Activated CD4-positive, alpha-beta memory T cell treated with anti-CD3 and anti-CD28 coated beads, Interleukin-2, amount 10 ng/mL, durations not matched to agents 7 days and 5 days (primary cell): ENCODE data around the gene GRK5. TPM values are rescaled to one million over a fixed set of nuclear protein-coding genes. Genes with fewer than 3 reads are reported as not detected.
"Not testable (repeated sequence)": the region's sequence is repeated elsewhere in the genome, so short reads cannot be mapped to it uniquely, and the experiment has no call there.

Experiments used
- CTCF ChIA-PET: fragments of 350-600 bp; sonication (Branson Sonifier 250); formaldehyde crosslinking; loops from one replicate; lab custom pipeline; 2021; ENCODE audit warnings: antibody characterized with exemption, inconsistent platforms; lab: Charles Lee
- POLR2A ChIA-PET: fragments of 350-600 bp; sonication (Branson Sonifier 250); formaldehyde crosslinking; loops from one replicate; lab custom pipeline; 2021; ENCODE audit warnings: antibody characterized with exemption; lab: Charles Lee
- DNase-seq: peaks from one replicate; pipeline ENCODE4 v3.0.0-alpha.2; 2020
- H3K27ac Mint-ChIP-seq: one replicate; pipeline ENCODE4 v1.8.0; 2021; ENCODE audit warnings: mild to moderate bottlenecking, mixed read lengths
- H3K27me3 Mint-ChIP-seq: one replicate; pipeline ENCODE4 v1.8.0; 2021; ENCODE audit warnings: mixed read lengths
- H3K36me3 Mint-ChIP-seq: one replicate; pipeline ENCODE4 v1.8.0; 2021; ENCODE audit warnings: low read depth, mixed read lengths
- H3K4me1 Mint-ChIP-seq: one replicate; pipeline ENCODE4 v1.8.0; 2021; ENCODE audit warnings: mixed read lengths
- H3K4me3 Mint-ChIP-seq: one replicate; pipeline ENCODE4 v1.8.0; 2021; ENCODE audit warnings: mild to moderate bottlenecking, mixed read lengths
- H3K9me3 Mint-ChIP-seq: one replicate; pipeline ENCODE4 v1.8.0; 2021; ENCODE audit warnings: mixed read lengths
- total RNA-seq, 2 experiments: library from RNA; stranded (reverse); gene quantifications; one replicate each; pipeline ENCODE4 v1.2.3, GENCODE V29; 2021

The GRK5 gene
- total RNA-seq, 2 experiments from 2014 or later = 29.8 to 30.6 TPM

GRCh38 chr10:119461380-119461779, 254.0 kb downstream of the GRK5 start:
- Mint-ChIP-seq H3K4me1 (peaks cover 37% of the 10 kb centered on the region), H3K9me3 (peaks cover 6% of the 10 kb centered on the region), H3K27me3 (peaks cover 6% of the 10 kb centered on the region), H3K27ac (no peak overlapping the region), H3K4me3 (no peak overlapping the region), H3K36me3 (peaks cover 12% of the 10 kb centered on the region)
- POLR2A ChIA-PET = no interaction called here
- CTCF ChIA-PET = interaction anchor here (1.0 kb wide), 1 partner anchor 28 kb away, joined by 4 read pairs; no protein-coding TSS in a partner anchor
- no peak for DNase-seq

- H3K4me1 Mint-ChIP-seq = peaks cover 42% of the 10 kb centered on the region
- peaks cover 6% of the 10 kb centered on the region for H3K9me3 Mint-ChIP-seq
- H3K27ac Mint-ChIP-seq = no peak overlapping the region
- no peak for DNase-seq
- H3K27me3 Mint-ChIP-seq = peaks cover 6% of the 10 kb centered on the region
- CTCF ChIA-PET = no interaction called here
- POLR2A ChIA-PET = no interaction called here
- H3K36me3 Mint-ChIP-seq = peaks cover 12% of the 10 kb centered on the region
- H3K4me3 Mint-ChIP-seq = no peak overlapping the region
Measured at GRCh38 chr10:119461923-119462322, 254.6 kb downstream of the GRK5 start.

DNA sequence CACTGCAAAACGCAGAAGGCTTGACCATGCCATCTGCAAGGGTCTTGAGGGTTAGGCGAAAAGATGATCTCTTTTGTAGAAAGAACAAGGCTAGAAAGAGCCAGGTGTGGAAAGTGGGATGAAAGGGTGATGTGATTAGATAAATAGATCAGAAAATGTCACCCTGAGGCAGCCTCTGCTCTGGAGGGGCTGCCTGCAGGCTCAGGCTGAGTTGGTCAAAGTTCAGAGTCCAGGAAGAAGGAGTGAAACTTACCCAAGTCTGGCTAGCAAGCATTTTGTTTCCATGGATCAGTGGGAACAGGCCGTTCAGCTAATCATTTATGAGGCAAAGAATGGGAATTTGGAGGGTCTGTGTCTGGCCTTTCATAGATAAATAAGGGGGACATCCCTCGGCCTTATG, 255.4 kb downstream of the GRK5 start:
- H3K4me1 Mint-ChIP-seq = peaks cover 47% of the 10 kb centered on the region
- POLR2A ChIA-PET = no interaction called here

DNA sequence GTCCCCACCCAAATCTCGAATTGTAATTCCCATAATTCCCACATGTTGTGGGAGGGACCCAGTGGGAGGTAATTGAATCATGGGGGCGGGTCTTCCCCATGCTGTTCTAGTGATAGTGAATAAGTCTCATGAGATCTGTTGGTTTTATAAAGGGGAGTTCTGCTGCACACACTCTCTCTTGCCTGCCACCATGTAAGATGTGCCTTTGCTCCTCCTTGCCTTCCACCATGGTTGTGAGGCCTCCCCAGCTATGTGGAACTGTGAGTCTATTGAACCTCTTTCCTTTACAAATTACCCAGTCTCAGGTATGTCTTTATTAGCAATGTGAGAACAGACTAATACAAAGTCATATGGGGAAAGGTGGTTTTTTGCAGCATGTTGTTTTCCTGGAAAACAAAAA, 255.8 kb downstream of the GRK5 start:
- H3K9me3 Mint-ChIP-seq, H3K27ac Mint-ChIP-seq, DNase-seq, POLR2A ChIA-PET, H3K4me3 Mint-ChIP-seq, CTCF ChIA-PET, H3K27me3 Mint-ChIP-seq: not testable (repeated sequence)
- peaks cover 12% of the 10 kb centered on the region for H3K36me3 Mint-ChIP-seq
- peaks cover 47% of the 10 kb centered on the region for H3K4me1 Mint-ChIP-seq

More for the DNA sequence above, 255.4 kb downstream of the GRK5 start:
- peaks cover 6% of the 10 kb centered on the region for H3K27me3 Mint-ChIP-seq
- CTCF ChIA-PET = no interaction called here
- peaks cover 12% of the 10 kb centered on the region for H3K36me3 Mint-ChIP-seq
- H3K4me3 Mint-ChIP-seq = no peak overlapping the region
- H3K27ac Mint-ChIP-seq = no peak overlapping the region
- no peak for DNase-seq
- H3K9me3 Mint-ChIP-seq = peaks cover 6% of the 10 kb centered on the region

DNA sequence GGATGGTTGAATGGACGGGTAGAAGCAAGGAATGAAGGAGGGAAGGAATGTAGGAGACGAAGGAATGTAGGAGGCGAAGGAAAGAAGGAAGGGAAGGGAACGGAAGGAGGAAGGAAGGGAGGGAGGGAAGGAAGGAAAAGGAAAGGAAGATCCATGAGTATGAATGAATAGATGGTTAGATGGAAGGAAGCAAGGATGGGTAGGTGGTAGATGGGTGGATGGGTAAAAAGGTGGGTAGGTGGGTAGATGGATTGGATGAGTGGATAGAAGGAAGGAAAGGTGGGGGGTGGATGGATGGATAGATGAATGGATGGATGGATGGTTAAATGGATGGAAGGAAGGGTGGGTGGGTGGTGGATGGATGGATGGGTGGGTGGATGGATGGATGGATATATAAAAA, 257.7 kb downstream of the GRK5 start:
- Mint-ChIP-seq H3K4me1 (peaks cover 47% of the 10 kb centered on the region), H3K27me3 (peaks cover 7% of the 10 kb centered on the region), H3K4me3 (no peak overlapping the region), H3K9me3 (peaks cover 6% of the 10 kb centered on the region), H3K36me3 (peaks cover 12% of the 10 kb centered on the region), H3K27ac (no peak overlapping the region)
- CTCF ChIA-PET = no interaction called here
- DNase-seq = no peak
- POLR2A ChIA-PET = no interaction called here

- no peak overlapping the region for H3K4me3 Mint-ChIP-seq
- peaks cover 12% of the 10 kb centered on the region for H3K36me3 Mint-ChIP-seq
- peaks cover 40% of the 10 kb centered on the region for H3K4me1 Mint-ChIP-seq
- ChIA-PET CTCF (interaction anchor here (1.1 kb wide), 1 partner anchor 77 kb away, joined by 4 read pairs; the partner anchor contains the start of gene RGS10), POLR2A (interaction anchor here (0.9 to 1.0 kb wide), 2 partner anchors 76 to 78 kb away, joined by 3 to 4 read pairs; partner anchors contain the start of gene RGS10)
- peaks cover 6% of the 10 kb centered on the region for H3K9me3 Mint-ChIP-seq
- peak; percentile 29 for DNase-seq
- H3K27ac Mint-ChIP-seq = peak overlapping the region; percentile 58
- H3K27me3 Mint-ChIP-seq = peaks cover 12% of the 10 kb centered on the region
Measured at GRCh38 chr10:119466076-119466475, 258.7 kb downstream of the GRK5 start.

GRCh38 chr10:119466655-119467054, 259.3 kb downstream of the GRK5 start:
- Mint-ChIP-seq H3K4me1 (peaks cover 35% of the 10 kb centered on the region), H3K36me3 (peaks cover 12% of the 10 kb centered on the region), H3K9me3 (peaks cover 6% of the 10 kb centered on the region), H3K4me3 (no peak overlapping the region), H3K27me3 (peaks cover 15% of the 10 kb centered on the region), H3K27ac (peak overlapping the region; percentile 58)
- ChIA-PET POLR2A (interaction anchor here (0.9 to 1.2 kb wide), 4 partner anchors 12 to 260 kb away, joined by 3 to 4 read pairs (median 3); partner anchors contain the start of genes GRK5 and RGS10), CTCF (interaction anchor here (1.1 to 1.3 kb wide), 3 partner anchors 22 to 260 kb away, joined by 3 to 4 read pairs (median 3); partner anchors contain the start of gene RGS10)
- DNase-seq = peak; percentile 72

GRCh38 chr10:119468542-119469324, 261.4 kb downstream of the GRK5 start:
- peaks cover 26% of the 10 kb centered on the region for H3K4me1 Mint-ChIP-seq
- no peak overlapping the region for H3K4me3 Mint-ChIP-seq
- H3K27me3 Mint-ChIP-seq = peaks cover 16% of the 10 kb centered on the region
- ChIA-PET POLR2A (interaction anchor here (1.2 kb wide), 1 partner anchor 9 kb away, joined by 3 read pairs; no protein-coding TSS in a partner anchor), CTCF (no interaction called here)
- no peaks in the 10 kb centered on the region for H3K36me3 Mint-ChIP-seq
- DNase-seq = no peak
- H3K9me3 Mint-ChIP-seq = peaks cover 1% of the 10 kb centered on the region
- H3K27ac Mint-ChIP-seq = no peak overlapping the region

GRCh38 chr10:119469325-119469707, 261.9 kb downstream of the GRK5 start:
- CTCF ChIA-PET = interaction anchor here (1.3 kb wide), 1 partner anchor 24 kb away, joined by 6 read pairs; no protein-coding TSS in a partner anchor

GRCh38 chr10:119469846-119470245, 262.5 kb downstream of the GRK5 start:
- no peak overlapping the region for H3K27ac Mint-ChIP-seq
- POLR2A ChIA-PET = interaction anchor here (0.9 to 1.4 kb wide), 3 partner anchors 9 to 280 kb away, joined by 4 to 6 read pairs (median 4); partner anchors contain the start of gene RGS10

More at GRCh38 chr10:119469325-119469707, 261.9 kb downstream of the GRK5 start:
- Mint-ChIP-seq H3K27ac (no peak overlapping the region), H3K4me1 (peaks cover 26% of the 10 kb centered on the region), H3K9me3 (peaks cover 4% of the 10 kb centered on the region), H3K4me3 (no peak overlapping the region), H3K27me3 (peaks cover 18% of the 10 kb centered on the region), H3K36me3 (no peaks in the 10 kb centered on the region)
- POLR2A ChIA-PET = interaction anchor here (1.2 to 1.4 kb wide), 2 partner anchors 9 to 10 kb away, joined by 3 to 6 read pairs; no protein-coding TSS in a partner anchor
- no peak for DNase-seq

DNA sequence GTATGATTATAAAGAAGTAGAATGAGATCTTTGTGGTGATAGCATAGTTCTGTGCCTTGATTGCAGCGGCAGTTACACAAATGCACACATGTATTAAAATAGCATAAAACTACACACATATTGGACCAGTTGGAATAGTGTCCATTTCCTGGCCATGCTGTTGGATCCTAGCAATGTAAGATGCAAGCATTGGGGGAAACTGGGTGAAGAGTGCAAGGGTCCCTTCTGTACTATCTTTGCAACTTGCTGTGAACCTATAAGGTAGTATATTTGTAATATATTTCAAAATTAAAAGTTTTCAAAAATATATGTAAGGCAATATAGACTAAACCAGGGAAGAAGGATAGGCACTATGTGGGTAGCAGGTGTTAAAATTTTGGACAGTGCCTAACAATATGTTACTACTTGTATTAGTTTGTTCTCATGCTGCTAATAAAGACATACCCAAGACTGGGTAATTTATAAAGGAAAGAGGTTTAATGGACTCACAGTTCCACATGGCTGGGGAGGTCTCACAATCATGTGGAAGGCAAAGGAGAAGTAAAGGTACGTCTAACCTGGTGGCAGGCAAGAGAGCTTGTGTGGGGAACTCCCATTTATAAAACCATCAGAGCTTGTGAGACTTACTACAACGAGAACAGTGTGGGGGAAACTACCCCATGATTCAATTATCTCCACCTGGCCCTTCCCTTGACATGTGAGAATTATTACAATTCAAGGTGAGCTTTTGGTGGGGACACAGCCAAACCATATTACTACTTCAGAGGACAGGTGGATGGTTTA, 263.7 kb downstream of the GRK5 start:
- POLR2A ChIA-PET = interaction anchor here (1.4 kb wide), 1 partner anchor 72 kb away, joined by 4 read pairs; the partner anchor contains the start of gene RGS10
- CTCF ChIA-PET = interaction anchor here (1.2 kb wide), 1 partner anchor 18 kb away, joined by 5 read pairs; no protein-coding TSS in a partner anchor
- H3K27ac Mint-ChIP-seq = no peak overlapping the region

More at GRCh38 chr10:119469846-119470245, 262.5 kb downstream of the GRK5 start:
- CTCF ChIA-PET = interaction anchor here (1.2 to 1.3 kb wide), 2 partner anchors 19 to 24 kb away, joined by 5 to 6 read pairs; no protein-coding TSS in a partner anchor
- H3K4me3 Mint-ChIP-seq = no peak overlapping the region
- H3K4me1 Mint-ChIP-seq = peaks cover 26% of the 10 kb centered on the region
- no peaks in the 10 kb centered on the region for H3K36me3 Mint-ChIP-seq
- H3K9me3 Mint-ChIP-seq = peaks cover 4% of the 10 kb centered on the region
- peaks cover 18% of the 10 kb centered on the region for H3K27me3 Mint-ChIP-seq
- no peak for DNase-seq

GRCh38 chr10:119473771-119474170, 266.4 kb downstream of the GRK5 start:
- peaks cover 26% of the 10 kb centered on the region for H3K27me3 Mint-ChIP-seq
- H3K27ac Mint-ChIP-seq = no peak overlapping the region
- H3K4me3 Mint-ChIP-seq = no peak overlapping the region
- no peaks in the 10 kb centered on the region for H3K36me3 Mint-ChIP-seq
- peaks cover 17% of the 10 kb centered on the region for H3K4me1 Mint-ChIP-seq
- no peak for DNase-seq
- peaks cover 4% of the 10 kb centered on the region for H3K9me3 Mint-ChIP-seq
- CTCF ChIA-PET = no interaction called here
- POLR2A ChIA-PET = no interaction called here

More for the DNA sequence above, 263.7 kb downstream of the GRK5 start:
- Mint-ChIP-seq H3K36me3 (no peaks in the 10 kb centered on the region), H3K27me3 (peaks cover 20% of the 10 kb centered on the region), H3K4me3 (no peak overlapping the region), H3K4me1 (peaks cover 13% of the 10 kb centered on the region), H3K9me3 (peaks cover 4% of the 10 kb centered on the region)
- DNase-seq = no peak
